ENCODE results near the gene MRLN. TPM values are rescaled to one million over a fixed set of nuclear protein-coding genes. Genes with fewer than 3 reads are reported as not detected.
"Not testable (repeated sequence)": the region's sequence is repeated elsewhere in the genome, so short reads cannot be mapped to it uniquely, and the experiment has no call there.

MRLN gene
- total RNA-seq, 1 donor from 2014 or later: not detected

- DNase-seq (ENCODE audit: low read depth, low spot score): no peak
- no peak for TF ChIP-seq CTCF (conservative IDR thresholded peaks at IDR 0.05)
- Mint-ChIP-seq H3K27me3 (ENCODE audit: low read depth) (peaks cover 2% of the 10 kb centered on the region), H3K4me1 (no peaks in the 10 kb centered on the region), H3K9me3 (no peaks in the 10 kb centered on the region), H3K36me3 (ENCODE audit: low read depth) (no peaks in the 10 kb centered on the region), H3K4me3 (no peak overlapping the region), H3K27ac (ENCODE audit: unreplicated experiment) (no peak overlapping the region)
Observed at GRCh38 chr10:59741583-59741982, 11.7 kb downstream of the MRLN start.

GRCh38 chr10:59741048-59741447 is 12.2 kb downstream of the MRLN start:
- Mint-ChIP-seq H3K4me3 (no peak overlapping the region), H3K36me3 (ENCODE audit: low read depth) (no peaks in the 10 kb centered on the region), H3K27ac (ENCODE audit: unreplicated experiment) (no peak overlapping the region), H3K4me1 (no peaks in the 10 kb centered on the region), H3K27me3 (ENCODE audit: low read depth) (peaks cover 2% of the 10 kb centered on the region), H3K9me3 (no peaks in the 10 kb centered on the region)
- TF ChIP-seq CTCF (conservative IDR thresholded peaks at IDR 0.05): no peak
- no peak for DNase-seq (ENCODE audit: low read depth, low spot score)

- Mint-ChIP-seq H3K36me3 (ENCODE audit: low read depth) (no peaks in the 10 kb centered on the region), H3K9me3 (no peaks in the 10 kb centered on the region), H3K4me1 (no peaks in the 10 kb centered on the region), H3K4me3 (no peak overlapping the region), H3K27ac (ENCODE audit: unreplicated experiment) (no peak overlapping the region), H3K27me3 (ENCODE audit: low read depth) (peaks cover 2% of the 10 kb centered on the region)
- no peak for DNase-seq (ENCODE audit: low read depth, low spot score)
- no peak for TF ChIP-seq CTCF (conservative IDR thresholded peaks at IDR 0.05)
Observed at GRCh38 chr10:59736749-59737148, 16.5 kb downstream of the MRLN start.

GRCh38 chr10:59735296-59735695 is 18.0 kb downstream of the MRLN start:
- Mint-ChIP-seq H3K9me3 (no peaks in the 10 kb centered on the region), H3K27me3 (ENCODE audit: low read depth) (peaks cover 2% of the 10 kb centered on the region), H3K27ac (ENCODE audit: unreplicated experiment) (no peak overlapping the region), H3K36me3 (ENCODE audit: low read depth) (no peaks in the 10 kb centered on the region), H3K4me1 (no peaks in the 10 kb centered on the region), H3K4me3 (no peak overlapping the region)
- DNase-seq (ENCODE audit: low read depth, low spot score): no peak
- no peak for TF ChIP-seq CTCF (conservative IDR thresholded peaks at IDR 0.05)

- Mint-ChIP-seq H3K4me1 (no peaks in the 10 kb centered on the region), H3K9me3 (no peaks in the 10 kb centered on the region), H3K4me3 (no peak overlapping the region), H3K27ac (ENCODE audit: unreplicated experiment) (no peak overlapping the region), H3K27me3 (ENCODE audit: low read depth) (peaks cover 2% of the 10 kb centered on the region), H3K36me3 (ENCODE audit: low read depth) (no peaks in the 10 kb centered on the region)
- TF ChIP-seq CTCF (conservative IDR thresholded peaks at IDR 0.05): no peak
- no peak for DNase-seq (ENCODE audit: low read depth, low spot score)
Observed at GRCh38 chr10:59734014-59734462, 19.2 kb downstream of the MRLN start.

GRCh38 chr10:59733321-59734013 is 19.8 kb downstream of the MRLN start:
- not testable (repeated sequence) for H3K27me3 Mint-ChIP-seq (ENCODE audit: low read depth); H3K4me3 Mint-ChIP-seq; H3K9me3 Mint-ChIP-seq; H3K27ac Mint-ChIP-seq (ENCODE audit: unreplicated experiment); H3K36me3 Mint-ChIP-seq (ENCODE audit: low read depth); H3K4me1 Mint-ChIP-seq; DNase-seq (ENCODE audit: low read depth, low spot score)

GRCh38 chr10:59732849-59733248 is 20.4 kb downstream of the MRLN start:
- H3K27ac Mint-ChIP-seq (ENCODE audit: unreplicated experiment); H3K9me3 Mint-ChIP-seq; H3K36me3 Mint-ChIP-seq (ENCODE audit: low read depth): not testable (repeated sequence)

GRCh38 chr10:59729167-59729566 is 24.1 kb downstream of the MRLN start:
- H3K9me3 Mint-ChIP-seq; DNase-seq (ENCODE audit: low read depth, low spot score); H3K36me3 Mint-ChIP-seq (ENCODE audit: low read depth); H3K27me3 Mint-ChIP-seq (ENCODE audit: low read depth); H3K4me1 Mint-ChIP-seq; H3K27ac Mint-ChIP-seq (ENCODE audit: unreplicated experiment); H3K4me3 Mint-ChIP-seq: not testable (repeated sequence)

More at GRCh38 chr10:59732849-59733248, 20.4 kb downstream of the MRLN start:
- not testable (repeated sequence) for H3K27me3 Mint-ChIP-seq (ENCODE audit: low read depth); DNase-seq (ENCODE audit: low read depth, low spot score); H3K4me3 Mint-ChIP-seq; H3K4me1 Mint-ChIP-seq

Data from neural crest cell (in vitro differentiated cells).